Measurements from ENCODE around the gene PINK1.

The PINK1 gene

DNA sequence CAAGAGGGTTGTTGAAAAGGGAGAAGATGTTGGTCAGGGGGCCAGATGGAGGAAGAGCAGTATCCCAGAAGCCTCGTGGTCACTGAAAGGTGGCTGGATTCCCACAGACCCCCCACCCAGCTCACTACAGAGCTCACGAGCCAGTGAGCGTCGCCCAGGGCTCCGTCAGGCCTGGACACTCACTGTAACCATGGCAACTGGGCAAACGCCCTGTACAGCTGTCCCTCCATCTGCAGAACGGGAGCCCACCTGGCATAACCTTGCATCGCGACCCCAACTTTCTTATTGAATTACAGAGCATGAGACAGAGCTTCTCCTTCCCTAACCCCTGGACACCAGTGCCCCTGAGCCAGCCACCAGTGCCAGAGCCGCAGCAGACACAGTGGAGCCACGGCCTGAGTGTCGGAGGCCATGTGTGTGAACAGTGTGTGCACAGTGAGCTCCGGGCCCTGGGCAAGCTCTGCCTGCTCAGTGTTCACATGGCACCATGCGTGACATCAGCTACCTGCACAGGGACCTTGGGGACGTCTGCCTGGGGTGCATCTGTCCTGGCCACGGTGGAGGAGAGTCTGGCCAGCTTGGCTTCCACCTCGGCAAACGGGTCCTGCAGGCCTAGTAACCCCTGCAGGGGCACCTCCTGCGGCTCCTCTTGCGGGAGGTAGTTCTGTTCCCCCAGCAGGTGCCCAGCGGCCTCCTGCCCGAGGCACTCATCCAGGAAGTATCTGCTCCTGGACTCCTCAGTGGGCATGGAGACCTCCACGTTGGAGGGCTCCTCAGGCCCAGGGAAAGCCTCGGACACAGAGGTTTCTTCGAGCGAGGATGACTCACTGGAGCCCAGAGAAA lies 53.8 kb downstream of the PINK1 start:
- no peak overlapping the region for H3K27ac ChIP-seq
- TF ChIP-seq, protein P1, sequence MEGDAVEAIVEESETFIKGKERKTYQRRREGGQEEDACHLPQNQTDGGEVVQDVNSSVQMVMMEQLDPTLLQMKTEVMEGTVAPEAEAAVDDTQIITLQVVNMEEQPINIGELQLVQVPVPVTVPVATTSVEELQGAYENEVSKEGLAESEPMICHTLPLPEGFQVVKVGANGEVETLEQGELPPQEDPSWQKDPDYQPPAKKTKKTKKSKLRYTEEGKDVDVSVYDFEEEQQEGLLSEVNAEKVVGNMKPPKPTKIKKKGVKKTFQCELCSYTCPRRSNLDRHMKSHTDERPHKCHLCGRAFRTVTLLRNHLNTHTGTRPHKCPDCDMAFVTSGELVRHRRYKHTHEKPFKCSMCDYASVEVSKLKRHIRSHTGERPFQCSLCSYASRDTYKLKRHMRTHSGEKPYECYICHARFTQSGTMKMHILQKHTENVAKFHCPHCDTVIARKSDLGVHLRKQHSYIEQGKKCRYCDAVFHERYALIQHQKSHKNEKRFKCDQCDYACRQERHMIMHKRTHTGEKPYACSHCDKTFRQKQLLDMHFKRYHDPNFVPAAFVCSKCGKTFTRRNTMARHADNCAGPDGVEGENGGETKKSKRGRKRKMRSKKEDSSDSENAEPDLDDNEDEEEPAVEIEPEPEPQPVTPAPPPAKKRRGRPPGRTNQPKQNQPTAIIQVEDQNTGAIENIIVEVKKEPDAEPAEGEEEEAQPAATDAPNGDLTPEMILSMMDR (conservative IDR thresholded peaks at IDR 0.05): no peak

DNA sequence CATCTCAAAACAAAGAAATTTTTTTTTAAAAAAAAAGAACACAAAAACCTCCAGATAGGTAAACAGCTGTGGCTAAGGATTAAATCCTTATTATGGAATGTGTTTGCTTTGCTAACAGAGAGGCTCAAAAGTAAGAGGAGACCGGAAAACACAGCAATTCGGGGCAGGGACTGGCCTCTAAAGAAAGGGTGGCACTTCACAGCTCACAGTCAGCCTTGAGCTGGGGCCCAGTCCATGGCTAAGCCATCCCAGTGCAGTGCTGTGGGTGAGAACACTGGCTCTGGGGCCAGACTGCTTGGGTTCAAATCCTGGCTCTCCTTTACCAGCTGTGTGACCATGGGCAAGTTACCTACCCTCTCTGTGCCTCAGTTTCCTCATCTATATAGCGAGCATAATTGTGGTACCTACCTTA lies 56.4 kb downstream of the PINK1 start:
- TF ChIP-seq, protein P1 (conservative IDR thresholded peaks at IDR 0.05): no peak

DNA sequence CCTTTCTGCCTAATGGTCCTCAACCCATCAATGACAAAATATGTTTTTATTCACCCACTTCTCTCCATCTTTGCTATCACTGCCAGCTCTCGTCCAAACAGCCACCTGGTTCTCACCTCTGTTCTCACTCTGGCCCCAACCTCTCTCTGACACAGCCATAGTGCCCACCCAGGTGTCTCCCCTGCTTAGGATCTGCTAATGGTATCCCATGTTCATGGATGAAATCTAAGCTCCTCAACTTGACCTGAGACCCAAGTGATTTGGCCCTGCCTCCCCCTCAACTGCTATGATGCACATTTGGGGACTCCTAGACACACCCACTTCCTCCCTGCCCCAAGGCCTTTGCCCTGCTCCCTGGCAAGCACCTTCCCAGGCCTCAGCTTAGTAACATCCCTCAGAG lies 58.6 kb downstream of the PINK1 start:
- H3K27ac ChIP-seq: no peak overlapping the region
- TF ChIP-seq, protein P1 (conservative IDR thresholded peaks at IDR 0.05): no peak

More for the DNA sequence above, 56.4 kb downstream of the PINK1 start:
- H3K27ac ChIP-seq: no peak overlapping the region

DNA sequence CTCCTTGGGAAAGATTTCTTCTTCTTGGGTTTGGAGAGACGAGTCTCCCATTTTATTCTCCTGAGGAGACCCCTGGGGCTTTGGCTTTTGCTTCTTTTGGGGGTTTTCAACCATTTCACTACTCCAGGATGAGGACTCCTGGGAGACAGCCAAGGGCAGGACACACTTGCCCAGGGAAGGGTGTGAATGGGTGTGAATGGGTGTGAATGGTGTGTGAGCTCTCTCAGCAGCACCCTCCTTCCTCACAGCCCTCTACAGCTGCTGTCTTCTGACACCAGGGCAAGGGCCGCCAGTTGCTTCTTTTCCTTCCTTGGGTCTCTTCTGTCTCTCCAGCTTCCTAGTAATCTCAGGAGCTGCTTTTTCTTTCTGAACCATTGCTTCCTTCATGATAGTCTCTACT lies 60.4 kb downstream of the PINK1 start:
- TF ChIP-seq, protein P1 (conservative IDR thresholded peaks at IDR 0.05): no peak

DNA sequence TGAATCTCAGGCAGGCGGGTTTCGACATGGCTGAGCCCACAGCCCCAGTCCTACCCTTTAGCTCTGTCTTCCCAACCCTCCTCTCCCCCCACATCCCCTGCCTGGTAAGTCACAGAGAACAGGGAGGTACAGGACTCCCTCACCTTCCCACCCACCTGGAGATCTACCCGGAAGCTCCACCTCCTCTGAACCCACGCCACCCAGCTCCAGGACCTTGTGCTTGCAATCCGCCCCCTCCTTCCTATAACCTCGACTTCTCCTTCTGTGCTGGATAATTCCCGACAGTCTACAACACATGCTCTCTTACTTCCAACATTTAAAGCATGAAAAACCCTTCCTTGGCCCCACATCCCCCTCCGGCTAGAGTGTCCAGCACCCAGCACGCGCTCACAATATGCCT lies 62.3 kb downstream of the PINK1 start:
- no peak overlapping the region for H3K27ac ChIP-seq
- TF ChIP-seq, protein P1 (conservative IDR thresholded peaks at IDR 0.05): no peak

More for the DNA sequence above, 60.4 kb downstream of the PINK1 start:
- no peak overlapping the region for H3K27ac ChIP-seq

DNA sequence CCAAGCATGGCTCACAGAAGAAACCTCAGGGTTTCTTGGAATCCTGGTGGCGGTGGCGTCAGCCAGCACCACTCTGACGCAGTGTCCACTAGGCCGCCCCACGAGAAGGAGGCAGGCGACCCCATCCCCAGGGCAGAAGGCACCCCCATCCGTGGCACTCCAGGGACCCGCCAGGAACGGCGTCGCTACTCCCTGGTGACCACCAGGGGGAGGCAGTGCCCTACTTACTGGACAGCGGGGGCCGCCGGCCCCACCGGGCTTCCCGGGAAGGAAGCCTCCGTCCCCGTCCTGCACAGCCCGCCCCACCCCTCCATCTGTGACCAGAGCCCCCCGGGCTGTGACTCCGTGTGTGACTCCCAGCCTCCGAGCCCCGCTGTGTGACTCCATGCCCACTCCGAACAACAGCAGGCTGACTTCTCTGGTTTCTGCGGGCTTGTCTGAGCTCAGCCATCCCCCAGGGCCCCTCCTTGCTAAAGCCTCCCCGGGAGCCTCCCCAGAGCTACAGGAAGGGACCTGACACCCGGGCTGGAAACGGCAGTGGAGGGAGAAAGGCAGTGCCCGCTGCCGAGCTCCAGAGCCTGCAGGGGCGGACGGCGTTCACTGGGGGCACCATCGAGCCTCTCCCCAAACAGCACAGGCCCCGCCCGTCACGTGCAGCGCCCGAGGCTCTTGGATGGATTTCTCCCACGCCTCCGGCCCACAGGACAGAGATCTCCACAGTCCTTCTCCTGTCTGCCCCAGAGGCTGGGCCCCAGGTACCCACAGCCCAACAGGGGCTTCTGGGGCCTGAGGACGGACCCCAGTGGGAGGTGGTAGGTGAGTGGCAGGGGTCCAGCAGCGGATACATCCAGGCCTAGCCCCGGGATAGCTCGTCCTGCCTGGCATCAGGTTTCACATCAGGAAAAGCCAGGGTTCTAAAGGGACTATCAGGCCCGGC lies 63.4 kb downstream of the PINK1 start:
- H3K27ac ChIP-seq: peak overlapping the region; percentile 81
- TF ChIP-seq, protein P1 (conservative IDR thresholded peaks at IDR 0.05): peak; percentile 91

DNA sequence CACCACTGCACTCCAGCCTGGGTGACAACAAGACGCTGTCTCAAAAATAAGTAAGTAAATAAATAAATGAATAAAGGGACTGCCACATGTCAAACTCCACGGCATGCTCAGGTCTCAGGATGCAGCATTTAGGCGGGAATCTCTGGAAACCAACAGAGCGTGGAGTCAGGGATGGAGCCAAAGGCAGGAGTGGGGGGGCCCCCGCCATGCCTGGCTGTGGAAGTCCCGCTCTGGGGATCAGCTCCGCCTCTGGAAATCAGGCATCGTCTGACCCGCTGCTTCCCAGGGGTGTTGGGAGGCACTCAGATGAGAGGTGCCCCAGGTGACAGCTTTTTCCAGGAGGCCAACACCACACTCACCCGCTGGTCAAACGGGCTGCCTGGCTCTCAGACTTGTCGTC lies 64.3 kb downstream of the PINK1 start:
- H3K27ac ChIP-seq: peak overlapping the region; percentile 81
- TF ChIP-seq, protein P1 (conservative IDR thresholded peaks at IDR 0.05): no peak
